Natural killer cell (primary cell): ENCODE data around the gene DCTPP1. TPM values are rescaled to one million over a fixed set of nuclear protein-coding genes. Genes with fewer than 3 reads are reported as not detected.

ENCODE experiments used
- ATAC-seq, 3 donors: fragments of 150-1000 bp in 2 of 3; fragments of 200-7000 bp in 1 of 3; cut with Tn5 transposase; 1 replicate in 1 of 3; 2 replicates in 2 of 3; pipeline ENCODE4 v1.10.0; 2021; ENCODE audit warnings: mild to moderate bottlenecking in 2 of 3, moderate library complexity in 2 of 3
- DNase-seq, 2 donors: peaks; one replicate each; pipeline versions ENCODE4 v3.0.0 to v3.0.0-alpha.2; 2013 to 2021; ENCODE audit warnings: mixed read lengths in 1 of 2
- H3K27ac ChIP-seq: one replicate; pipeline ENCODE4 v1.5.1; 2013; ENCODE audit warnings: mild to moderate bottlenecking, low read length
- H3K27me3 ChIP-seq: one replicate; pipeline ENCODE4 v1.6.1; 2013; ENCODE audit warnings: low read length; ENCODE audit not compliant: control insufficient read depth, insufficient read depth
- H3K36me3 ChIP-seq: one replicate; pipeline ENCODE4 v1.6.1; 2013; ENCODE audit warnings: low read length; ENCODE audit not compliant: control insufficient read depth, insufficient read depth
- H3K4me1 ChIP-seq: one replicate; pipeline ENCODE4 v1.6.1; 2013; ENCODE audit warnings: low read length; ENCODE audit not compliant: control insufficient read depth, insufficient read depth
- H3K4me3 ChIP-seq: one replicate; pipeline ENCODE4 v1.5.1; 2013; ENCODE audit warnings: low read length
- H3K9me3 ChIP-seq: one replicate; pipeline ENCODE4 v1.6.1; 2013; ENCODE audit warnings: low read length; ENCODE audit not compliant: control insufficient read depth, insufficient read depth
- H3K27ac Mint-ChIP-seq, 2 donors: one replicate each; pipeline ENCODE4 v1.8.0; 2022; ENCODE audit warnings: mild to moderate bottlenecking in 2 of 2, mixed read lengths in 2 of 2, moderate library complexity in 1 of 2
- H3K27me3 Mint-ChIP-seq, 2 donors: one replicate each; pipeline ENCODE4 v1.8.0; 2022; ENCODE audit warnings: low read depth in 2 of 2, mixed read lengths in 2 of 2
- H3K36me3 Mint-ChIP-seq: one replicate; pipeline ENCODE4 v1.8.0; 2022; ENCODE audit warnings: mixed read lengths
- H3K4me1 Mint-ChIP-seq, 2 donors: one replicate each; pipeline ENCODE4 v1.8.0; 2022; ENCODE audit warnings: mixed read lengths in 2 of 2
- H3K4me3 Mint-ChIP-seq: one replicate; pipeline ENCODE4 v1.8.0; 2022; ENCODE audit warnings: mild to moderate bottlenecking, moderate library complexity, mixed read lengths
- H3K9me3 Mint-ChIP-seq, 2 donors: one replicate each; pipeline ENCODE4 v1.8.0; 2022; ENCODE audit warnings: mixed read lengths in 2 of 2
- CTCF ChIP-seq: fragments of 200-600 bp; IDR thresholded peaks from one replicate; pipeline ENCODE4 v1.8.0; 2022; ENCODE audit warnings: antibody characterized with exemption
- WGBS: methylation state at CpG from one replicate; pipeline ENCODE4 v1.1.7; 2013; ENCODE audit warnings: missing lambda C conversion rate; ENCODE audit not compliant: insufficient coverage; 5-methylcytosine and 5-hydroxymethylcytosine counted together
- intact Hi-C: fragments of 100-400 bp; cut with micrococcal nuclease; formaldehyde crosslinking; loops from one replicate; pipeline ENCODE4 v1.14.2; 2022
- total RNA-seq, 4 donors: library from RNA; stranded (reverse); fragments of 120-200 nt in 1 of 4; gene quantifications; one replicate each; pipeline versions ENCODE4 v1.2.3 to v1.2.4, GENCODE V29; 2013 to 2022

The DCTPP1 gene
- total RNA-seq, 3 donors from 2014 or later (not counting 1 experiment from before 2014, with no cell fraction given): 11.2 to 16.9 (median 15.2) TPM

GRCh38 chr16:30375864-30376263, 54.0 kb downstream of the DCTPP1 start:
- H3K9me3 Mint-ChIP-seq: no peaks in the 10 kb centered on the region
- intact Hi-C loops: no loop called here
- no peak for DNase-seq
- H3K27ac Mint-ChIP-seq: peak overlapping the region; percentile 21 to 100
- 99% methylated on average over 8 of the region's 8 CpGs for WGBS
- ATAC-seq: no peak
- no peaks in the 10 kb centered on the region for H3K27me3 Mint-ChIP-seq
- no peak overlapping the region for H3K27ac ChIP-seq
- peaks cover 43 to 52% of the 10 kb centered on the region in 2 donors for H3K4me1 Mint-ChIP-seq
- H3K27me3 ChIP-seq: no peaks in the 10 kb centered on the region
- no peaks in the 10 kb centered on the region for H3K9me3 ChIP-seq
- H3K4me3 Mint-ChIP-seq: no peak overlapping the region
- no peak for TF ChIP-seq CTCF
- peaks cover 54% of the 10 kb centered on the region for H3K4me1 ChIP-seq
- H3K4me3 ChIP-seq: no peak overlapping the region
- H3K36me3 ChIP-seq: peaks cover 13% of the 10 kb centered on the region
- no peaks in the 10 kb centered on the region for H3K36me3 Mint-ChIP-seq

GRCh38 chr16:30374538-30374937, 55.3 kb downstream of the DCTPP1 start, which contains the start of gene MYL11:
MYL11 (plus strand) TSS chr16:30374802; CDS start chr16:30374858, 56 bp downstream.
- no peaks in the 10 kb centered on the region for H3K36me3 Mint-ChIP-seq
- intact Hi-C loops: loop anchor here (5.0 kb wide), 2 partner anchors 43 to 567 kb away; partner anchors contain the start of gene MAZ
- 96% methylated on average over 6 of the region's 6 CpGs for WGBS
- peak within 1 kb of the TSS; percentile 35 for H3K4me3 Mint-ChIP-seq
- no peak within 1 kb of the TSS for H3K27ac ChIP-seq
- ATAC-seq (no peak), DNase-seq (no peak)
- no peak for TF ChIP-seq CTCF
- peaks cover 8% of the 10 kb centered on the region for H3K36me3 ChIP-seq
- H3K4me1 ChIP-seq: peaks cover 45% of the 10 kb centered on the region
- H3K27ac Mint-ChIP-seq: peak within 1 kb of the TSS; percentile 21 to 45
- no peaks in the 10 kb centered on the region for H3K27me3 ChIP-seq
- no peaks in the 10 kb centered on the region for H3K9me3 Mint-ChIP-seq
- peaks cover 34 to 48% of the 10 kb centered on the region in 2 donors for H3K4me1 Mint-ChIP-seq
- no peak within 1 kb of the TSS for H3K4me3 ChIP-seq
- H3K27me3 Mint-ChIP-seq: peaks cover 0 to 3% of the 10 kb centered on the region in 2 donors
- no peaks in the 10 kb centered on the region for H3K9me3 ChIP-seq

Other genes starting within 250 kb of the DCTPP1 start
- gene CORO1A, start 246.4 kb downstream of the DCTPP1 start, total RNA-seq: 100 to 1,000 TPM; 699 to 926 (median 829) TPM
- 10 to 100 TPM; 63.0 to 94.3 (median 70.6) TPM for gene BOLA2B, start 236.4 kb downstream of the DCTPP1 start, total RNA-seq
- 100 to 1,000 TPM in 2 of 3 donors, 10 to 100 TPM in 1; 78.1 to 132 (median 109) TPM for gene SLX1A, start 236.2 kb downstream of the DCTPP1 start, total RNA-seq
- gene SULT1A3, start 230.8 kb downstream of the DCTPP1 start, total RNA-seq: 10 to 100 TPM; 15.9 to 27.1 (median 19.4) TPM
- gene NPIPB13, start 181.6 kb downstream of the DCTPP1 start, total RNA-seq: 10 to 100 TPM; 17.0 to 43.5 (median 39.8) TPM
- 100 to 1,000 TPM in 1 of 3 donors, 10 to 100 TPM in 2; 79.5 to 104 (median 87.7) TPM for gene CD2BP2, start 74.7 kb downstream of the DCTPP1 start, total RNA-seq
- gene TBC1D10B, start 59.5 kb downstream of the DCTPP1 start, total RNA-seq: 10 to 100 TPM; 43.0 to 55.3 (median 50.2) TPM
- gene MYL11, start 55.2 kb downstream of the DCTPP1 start, total RNA-seq: 1 to 10 TPM; 2.9 to 8.0 (median 7.2) TPM
- gene SEPTIN1, start 47.5 kb downstream of the DCTPP1 start, total RNA-seq: 100 to 1,000 TPM; 196 to 210 (median 205) TPM
- gene ZNF48, start 34.6 kb downstream of the DCTPP1 start, total RNA-seq: 1 to 10 TPM; 5.5 to 7.4 (median 7.1) TPM
- gene ZNF771, start 22.4 kb downstream of the DCTPP1 start, total RNA-seq: 1 to 10 TPM in 2 of 3 donors, under 1 TPM in 1; 0.70 to 1.4 (median 1.4) TPM
- 10 to 100 TPM; 25.5 to 37.6 (median 35.0) TPM for gene SEPHS2, start 15.8 kb upstream of the DCTPP1 start, total RNA-seq
- gene ITGAL, start 42.7 kb upstream of the DCTPP1 start, total RNA-seq: 1,000 to 10,000 TPM; 1,131 to 1,260 (median 1,176) TPM
- 1 to 10 TPM; 3.3 to 7.2 (median 5.6) TPM for gene ZNF768, start 96.5 kb upstream of the DCTPP1 start, total RNA-seq
- gene ZNF747, start 104.8 kb upstream of the DCTPP1 start, total RNA-seq: 1 to 10 TPM; 5.0 to 8.6 (median 6.3) TPM
- 10 to 100 TPM in 2 of 3 donors, 1 to 10 TPM in 1; 9.6 to 13.0 (median 11.7) TPM for gene ZNF764, start 128.3 kb upstream of the DCTPP1 start, total RNA-seq
- gene ZNF688, start 141.7 kb upstream of the DCTPP1 start, total RNA-seq: 10 to 100 TPM; 10.1 to 16.9 (median 16.5) TPM
- gene ZNF785, start 155.7 kb upstream of the DCTPP1 start, total RNA-seq: 10 to 100 TPM in 2 of 3 donors, 1 to 10 TPM in 1; 7.5 to 15.2 (median 10.4) TPM
- gene ZNF689, start 180.4 kb upstream of the DCTPP1 start, total RNA-seq: 1 to 10 TPM; 8.8 to 9.3 (median 9.1) TPM
- gene PRR14, start 220.9 kb upstream of the DCTPP1 start, total RNA-seq: 100 to 1,000 TPM in 2 of 3 donors, 10 to 100 TPM in 1; 81.0 to 110 (median 101) TPM
- 100 to 1,000 TPM; 158 to 182 (median 172) TPM for gene FBRS, start 228.4 kb upstream of the DCTPP1 start, total RNA-seq